Neuronal stem cell (in vitro differentiated cells): Measurements from ENCODE around the gene CDIP1.
A peak's percentile ranks its signal among the peaks of the same experiment; 100 is the strongest.

Experiments used
- DNase-seq: peaks from one replicate; pipeline ENCODE4 v3.0.0-alpha.2; 2013; ENCODE audit warnings: low spot score
- H2AFZ ChIP-seq: one replicate; pipeline ENCODE4 v1.6.1; 2013; ENCODE audit warnings: mild to moderate bottlenecking, low read length, inconsistent platforms
- H2AK5ac ChIP-seq: 2 replicates; pipeline ENCODE4 v1.6.1; 2013; ENCODE audit warnings: low read depth, mild to moderate bottlenecking, inconsistent platforms, low read length, moderate library complexity, mixed read lengths
- H2BK120ac ChIP-seq: 2 replicates; pipeline ENCODE4 v1.6.1; 2013; ENCODE audit warnings: low read depth, mild to moderate bottlenecking, inconsistent platforms, low read length, moderate library complexity, mixed read lengths
- H2BK12ac ChIP-seq: one replicate; pipeline ENCODE4 v1.6.1; 2013; ENCODE audit warnings: low read length, inconsistent platforms
- H2BK15ac ChIP-seq: 2 replicates; pipeline ENCODE4 v1.6.1; 2013; ENCODE audit warnings: mild to moderate bottlenecking, low read length, inconsistent platforms, mixed read lengths
- H2BK5ac ChIP-seq: one replicate; pipeline ENCODE4 v1.6.1; 2013; ENCODE audit warnings: inconsistent platforms, mild to moderate bottlenecking, low read length, moderate library complexity
- H3K14ac ChIP-seq: one replicate; pipeline ENCODE4 v1.6.1; 2013; ENCODE audit warnings: low read length, inconsistent platforms
- H3K18ac ChIP-seq: 2 replicates; pipeline ENCODE4 v1.6.1; 2013; ENCODE audit warnings: low read length, inconsistent platforms
- H3K23ac ChIP-seq: 2 replicates; pipeline ENCODE4 v1.6.1; 2013; ENCODE audit warnings: low read depth, mild to moderate bottlenecking, mixed read lengths, low read length, inconsistent platforms; ENCODE audit not compliant: poor library complexity
- H3K27ac ChIP-seq: replicated peaks from 3 replicates; pipeline ENCODE4 v1.5.1; 2013; ENCODE audit warnings: low read length, inconsistent platforms
- H3K27me3 ChIP-seq, 3 experiments: 2 replicates each; pipeline ENCODE4 v1.6.1; 2013; ENCODE audit warnings: low read length in 3 of 3, mild to moderate bottlenecking in 2 of 3, inconsistent platforms in 1 of 3, low read depth in 1 of 3, mixed read lengths in 1 of 3, moderate library complexity in 1 of 3; ENCODE audit not compliant: control insufficient read depth in 3 of 3, insufficient read depth in 3 of 3
- H3K36me3 ChIP-seq, 2 donors: replicated peaks in 1 of 2; 2 replicates each; pipeline ENCODE4 v1.6.1; 2013; ENCODE audit warnings: low read length in 2 of 2; ENCODE audit not compliant: control insufficient read depth in 2 of 2, insufficient read depth in 2 of 2
- H3K4ac ChIP-seq: 2 replicates; pipeline ENCODE4 v1.6.1; 2013; ENCODE audit warnings: inconsistent platforms, mild to moderate bottlenecking, low read length, moderate library complexity
- H3K4me1 ChIP-seq, 2 donors: 1 replicate in 1 of 2; 2 replicates in 1 of 2; pipeline ENCODE4 v1.6.1; 2013; ENCODE audit warnings: low read length in 2 of 2, low read depth in 1 of 2; ENCODE audit not compliant: control insufficient read depth in 2 of 2, insufficient read depth in 1 of 2
- H3K4me2 ChIP-seq: one replicate; pipeline ENCODE4 v1.6.1; 2013; ENCODE audit warnings: mild to moderate bottlenecking, low read length, inconsistent platforms; ENCODE audit not compliant: insufficient read depth, poor library complexity, severe bottlenecking
- H3K4me3 ChIP-seq, 2 donors: 2 replicates each; pipeline ENCODE4 v1.5.1; 2013; ENCODE audit warnings: low read length in 2 of 2, mild to moderate bottlenecking in 2 of 2, inconsistent platforms in 1 of 2, moderate library complexity in 1 of 2
- H3K79me1 ChIP-seq: one replicate; pipeline ENCODE4 v1.6.1; 2013; ENCODE audit warnings: low read depth, mild to moderate bottlenecking, inconsistent platforms, low read length, moderate library complexity
- H3K9ac ChIP-seq: one replicate; pipeline ENCODE4 v1.6.1; 2013; ENCODE audit warnings: mild to moderate bottlenecking, low read depth, low read length, inconsistent platforms; ENCODE audit not compliant: poor library complexity
- H3K9me3 ChIP-seq, 2 donors: replicated peaks in 1 of 2; 2 replicates each; pipeline versions ENCODE3 to v1.6.1; 2013; ENCODE audit warnings: low read length in 2 of 2, mild to moderate bottlenecking in 2 of 2, inconsistent platforms in 1 of 2, low read depth in 1 of 2, mixed read lengths in 1 of 2, moderate library complexity in 1 of 2; ENCODE audit not compliant: control insufficient read depth in 2 of 2, insufficient read depth in 1 of 2
- H4K8ac ChIP-seq: one replicate; pipeline ENCODE4 v1.6.1; 2013; ENCODE audit warnings: low read depth, mild to moderate bottlenecking, inconsistent platforms, low read length, moderate library complexity
- H4K91ac ChIP-seq: one replicate; pipeline ENCODE4 v1.6.1; 2013; ENCODE audit warnings: low read length, low read depth, mild to moderate bottlenecking, inconsistent platforms; ENCODE audit not compliant: poor library complexity
- WGBS, 2 donors: extraction: QIAGEN DNeasy Blood & Tissue Kit; methylation state at CpG; one replicate each; pipeline ENCODE4 v1.1.7; 2013; ENCODE audit warnings: missing lambda C conversion rate in 2 of 2, mixed read lengths in 1 of 2; ENCODE audit not compliant: insufficient read length in 2 of 2, insufficient replicate concordance in 1 of 2; ENCODE audit errors: extremely low coverage in 2 of 2; 5-methylcytosine and 5-hydroxymethylcytosine counted together

CDIP1 gene

GRCh38 chr16:4512473-4512872, 26.1 kb downstream of the CDIP1 start:
- H3K9ac ChIP-seq: no peak overlapping the region
- H3K36me3 ChIP-seq: peaks cover 31 to 69% of the 10 kb centered on the region in 2 donors
- no peak overlapping the region for H3K4me3 ChIP-seq

GRCh38 chr16:4511441-4512082, 27.0 kb downstream of the CDIP1 start:
- Histone ChIP-seq H2BK12ac (no peak overlapping the region), H3K4me2 (no peak overlapping the region), H2BK15ac (no peak overlapping the region), H3K36me3 (peaks cover 31 to 77% of the 10 kb centered on the region in 2 donors), H3K23ac (no peak overlapping the region), H4K91ac (no peak overlapping the region), H3K14ac (no peak overlapping the region), H3K79me1 (no peaks in the 10 kb centered on the region), H2AFZ (no peak overlapping the region), H3K4me1 (no peaks in the 10 kb centered on the region), H2BK120ac (no peak overlapping the region), H3K9ac (no peak overlapping the region), H2AK5ac (no peak overlapping the region), H3K27me3 (no peaks in the 10 kb centered on the region), H3K27ac (no peak overlapping the region), H3K4me3 (no peak overlapping the region), H3K9me3 (no peaks in the 10 kb centered on the region), H2BK5ac (no peak overlapping the region), H4K8ac (no peak overlapping the region), H3K18ac (no peak overlapping the region), H3K4ac (no peak overlapping the region)
- DNase-seq: peak; percentile 50
- WGBS, 2 donors: no CpG with 5 or more reads among the region's 9 CpGs

More at GRCh38 chr16:4512473-4512872, 26.1 kb downstream of the CDIP1 start:
- Histone ChIP-seq H3K27me3 (no peaks in the 10 kb centered on the region), H2BK5ac (no peak overlapping the region), H3K14ac (no peak overlapping the region), H2BK12ac (no peak overlapping the region), H4K8ac (no peak overlapping the region), H4K91ac (no peak overlapping the region), H2AK5ac (no peak overlapping the region), H3K4ac (no peak overlapping the region), H3K18ac (no peak overlapping the region), H3K4me1 (no peaks in the 10 kb centered on the region), H3K27ac (no peak overlapping the region), H3K4me2 (no peak overlapping the region), H3K23ac (no peak overlapping the region), H2BK15ac (no peak overlapping the region), H3K79me1 (no peaks in the 10 kb centered on the region), H3K9me3 (no peaks in the 10 kb centered on the region), H2AFZ (no peak overlapping the region), H2BK120ac (no peak overlapping the region)
- no peak for DNase-seq
- no CpG with 5 or more reads among the region's 10 CpGs for WGBS, 2 donors

- Histone ChIP-seq H2AFZ (no peak overlapping the region), H3K27me3 (no peaks in the 10 kb centered on the region), H3K9ac (no peak overlapping the region), H3K18ac (no peak overlapping the region), H2BK5ac (no peak overlapping the region), H3K14ac (no peak overlapping the region), H3K4me1 (no peaks in the 10 kb centered on the region), H3K27ac (no peak overlapping the region), H4K91ac (no peak overlapping the region), H3K9me3 (no peaks in the 10 kb centered on the region), H3K4me2 (no peak overlapping the region), H3K79me1 (no peaks in the 10 kb centered on the region), H3K4me3 (no peak overlapping the region), H2AK5ac (no peak overlapping the region), H2BK15ac (no peak overlapping the region), H4K8ac (no peak overlapping the region), H2BK120ac (no peak overlapping the region), H3K4ac (no peak overlapping the region), H3K36me3 (peaks cover 31 to 78% of the 10 kb centered on the region in 2 donors), H2BK12ac (no peak overlapping the region), H3K23ac (no peak overlapping the region)
- WGBS, 2 donors: no CpG with 5 or more reads among the region's 14 CpGs
- no peak for DNase-seq
Observed at GRCh38 chr16:4510747-4511426, 27.7 kb downstream of the CDIP1 start.

GRCh38 chr16:4510131-4510530, 28.4 kb downstream of the CDIP1 start:
- Histone ChIP-seq H3K27me3 (no peaks in the 10 kb centered on the region), H3K4me2 (no peak overlapping the region), H2BK5ac (peak overlapping the region; percentile 15), H2AFZ (no peak overlapping the region), H3K4me3 (no peak overlapping the region), H3K4ac (no peak overlapping the region), H3K79me1 (no peaks in the 10 kb centered on the region), H4K91ac (no peak overlapping the region), H3K18ac (no peak overlapping the region), H3K9ac (no peak overlapping the region), H3K9me3 (no peaks in the 10 kb centered on the region), H4K8ac (no peak overlapping the region), H3K27ac (no peak overlapping the region), H3K23ac (no peak overlapping the region), H3K14ac (no peak overlapping the region), H2BK120ac (no peak overlapping the region), H2BK15ac (no peak overlapping the region), H3K4me1 (no peaks in the 10 kb centered on the region), H2BK12ac (no peak overlapping the region), H3K36me3 (peaks cover 31 to 78% of the 10 kb centered on the region in 2 donors), H2AK5ac (no peak overlapping the region)
- DNase-seq: no peak
- WGBS, 2 donors: no CpG with 5 or more reads among the region's 5 CpGs
